CD1c-positive myeloid dendritic cell (primary cell): Measurements from ENCODE around the gene SORL1.
"Not testable (repeated sequence)": the region's sequence is repeated elsewhere in the genome, so short reads cannot be mapped to it uniquely, and the experiment has no call there.

Experiments
- DNase-seq: peaks from one replicate; pipeline ENCODE4 v3.0.0-alpha.2; 2016; ENCODE audit errors: extremely low spot score

SORL1 gene

DNA sequence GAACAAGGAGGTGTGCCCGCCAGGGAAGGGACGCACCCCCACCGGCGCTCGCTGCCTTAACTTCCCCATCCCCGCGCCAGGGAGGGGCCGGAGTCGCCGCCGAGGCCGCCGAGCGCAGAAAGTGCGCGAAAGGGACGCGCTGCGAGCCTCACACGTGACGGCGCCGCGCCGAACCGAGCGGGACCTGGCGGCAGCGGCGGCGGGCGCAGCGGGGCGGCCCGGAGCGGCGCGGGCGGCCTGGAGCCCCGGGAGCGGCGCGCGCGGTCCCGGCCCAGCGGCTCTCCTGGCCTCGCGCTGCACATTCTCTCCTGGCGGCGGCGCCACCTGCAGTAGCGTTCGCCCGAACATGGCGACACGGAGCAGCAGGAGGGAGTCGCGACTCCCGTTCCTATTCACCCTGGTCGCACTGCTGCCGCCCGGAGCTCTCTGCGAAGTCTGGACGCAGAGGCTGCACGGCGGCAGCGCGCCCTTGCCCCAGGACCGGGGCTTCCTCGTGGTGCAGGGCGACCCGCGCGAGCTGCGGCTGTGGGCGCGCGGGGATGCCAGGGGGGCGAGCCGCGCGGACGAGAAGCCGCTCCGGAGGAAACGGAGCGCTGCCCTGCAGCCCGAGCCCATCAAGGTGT, at the start of gene SORL1:
Gene SORL1 (plus strand): TSS at position 329 of the 623 bp plus-strand sequence. CDS start 18 bp downstream, at position 347.
- DNase-seq, result peak; percentile 74

DNA sequence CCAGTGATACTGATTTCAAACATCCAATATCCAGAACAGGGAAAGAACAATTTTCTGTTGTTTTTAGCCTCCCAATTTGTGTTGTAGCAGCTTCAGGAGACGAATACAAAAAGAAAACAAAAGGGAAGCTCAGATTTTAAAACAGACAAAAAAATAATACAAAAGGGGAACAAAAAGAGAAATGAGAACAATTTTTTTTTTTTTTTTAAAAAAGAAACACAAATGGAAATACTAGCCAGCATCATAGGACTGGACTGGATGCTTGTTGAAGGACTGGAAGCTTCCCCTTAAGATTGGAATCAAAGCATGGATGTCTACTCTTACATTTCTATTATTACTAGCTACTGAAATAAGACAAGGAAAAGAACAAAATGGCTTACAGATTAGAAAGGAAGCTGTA, 46.5 kb upstream of the SORL1 start:
- DNase-seq, result peak; percentile 54

DNA sequence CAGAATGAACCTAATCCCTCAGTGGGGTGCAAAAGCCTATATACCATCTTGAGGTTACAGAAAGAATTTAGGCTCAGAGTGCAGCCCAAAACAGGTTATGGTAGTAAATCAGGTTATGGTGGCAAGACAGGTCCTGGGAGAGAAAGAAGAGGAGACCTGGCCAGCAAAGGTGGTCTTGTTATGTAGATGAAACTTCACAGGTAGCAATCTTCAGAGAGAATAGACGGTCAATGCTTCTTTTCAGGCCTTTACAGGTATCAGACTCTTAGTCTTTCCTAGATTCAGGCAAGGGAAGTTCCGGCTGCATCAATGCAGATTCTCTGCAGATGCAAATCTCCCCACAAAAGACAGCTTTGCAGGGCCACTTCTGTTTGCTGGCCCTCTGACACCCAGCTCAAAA, 45.8 kb upstream of the SORL1 start:
- DNase-seq, result no peak

DNA sequence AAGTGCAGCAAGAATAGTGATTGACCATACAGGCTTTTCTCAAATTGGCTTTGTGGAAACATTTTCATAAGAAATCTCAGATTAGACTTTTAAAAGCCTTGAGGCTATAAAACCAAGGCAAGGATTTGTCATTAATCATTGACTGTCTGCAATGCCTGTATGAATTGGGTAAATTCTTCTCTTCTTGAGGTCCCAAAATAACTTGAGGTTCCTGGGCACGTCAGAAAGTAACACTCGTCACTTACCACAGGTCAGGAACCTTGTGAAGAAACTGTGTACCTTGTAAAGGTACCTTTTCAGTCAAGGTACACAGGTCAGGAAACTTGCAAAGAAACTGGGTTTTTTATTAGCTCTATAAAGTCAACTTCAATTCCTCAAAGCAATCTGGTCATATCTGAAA, 43.3 kb upstream of the SORL1 start:
- DNase-seq, result no peak

- DNase-seq, result not testable (repeated sequence)
Measured at GRCh38 chr11:121410041-121410440, 42.1 kb upstream of the SORL1 start.

- not testable (repeated sequence) for DNase-seq
Measured at GRCh38 chr11:121411330-121411729, 40.8 kb upstream of the SORL1 start.

- DNase-seq, result no peak
Measured at GRCh38 chr11:121412000-121412587, 40.0 kb upstream of the SORL1 start.

DNA sequence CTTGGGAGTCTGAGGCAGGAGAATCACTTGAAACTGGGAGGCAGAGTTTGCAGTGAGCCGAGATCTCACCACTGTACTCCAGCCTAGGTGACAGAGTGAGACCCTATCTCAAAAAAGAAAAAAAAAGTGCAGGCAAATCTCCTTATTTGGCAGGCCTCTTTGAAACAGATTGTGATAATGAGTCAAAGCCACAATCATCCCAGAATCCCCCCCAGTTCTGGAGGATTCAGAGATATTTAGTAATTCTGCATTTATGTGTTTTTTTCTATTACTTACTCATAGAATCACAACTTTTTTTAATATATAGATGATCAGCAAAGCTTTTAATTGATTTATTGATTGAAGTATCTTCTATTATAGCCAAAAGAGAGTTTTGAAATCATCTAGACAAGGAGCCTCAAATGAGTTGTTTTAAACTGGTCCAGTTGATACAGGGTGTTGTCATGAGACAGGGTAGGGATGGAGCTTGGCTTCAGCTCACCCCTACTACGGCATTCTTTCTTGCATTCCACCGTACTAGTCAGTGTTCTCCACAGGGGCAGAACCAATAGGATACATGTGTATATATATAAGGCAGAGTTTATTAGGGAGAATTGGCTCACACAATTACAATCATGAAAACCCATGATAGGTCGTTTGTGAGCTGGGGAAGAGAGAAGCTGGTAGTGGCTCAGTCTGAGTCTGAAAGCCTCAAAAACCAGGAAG, 39.3 kb upstream of the SORL1 start:
- no peak for DNase-seq

DNA sequence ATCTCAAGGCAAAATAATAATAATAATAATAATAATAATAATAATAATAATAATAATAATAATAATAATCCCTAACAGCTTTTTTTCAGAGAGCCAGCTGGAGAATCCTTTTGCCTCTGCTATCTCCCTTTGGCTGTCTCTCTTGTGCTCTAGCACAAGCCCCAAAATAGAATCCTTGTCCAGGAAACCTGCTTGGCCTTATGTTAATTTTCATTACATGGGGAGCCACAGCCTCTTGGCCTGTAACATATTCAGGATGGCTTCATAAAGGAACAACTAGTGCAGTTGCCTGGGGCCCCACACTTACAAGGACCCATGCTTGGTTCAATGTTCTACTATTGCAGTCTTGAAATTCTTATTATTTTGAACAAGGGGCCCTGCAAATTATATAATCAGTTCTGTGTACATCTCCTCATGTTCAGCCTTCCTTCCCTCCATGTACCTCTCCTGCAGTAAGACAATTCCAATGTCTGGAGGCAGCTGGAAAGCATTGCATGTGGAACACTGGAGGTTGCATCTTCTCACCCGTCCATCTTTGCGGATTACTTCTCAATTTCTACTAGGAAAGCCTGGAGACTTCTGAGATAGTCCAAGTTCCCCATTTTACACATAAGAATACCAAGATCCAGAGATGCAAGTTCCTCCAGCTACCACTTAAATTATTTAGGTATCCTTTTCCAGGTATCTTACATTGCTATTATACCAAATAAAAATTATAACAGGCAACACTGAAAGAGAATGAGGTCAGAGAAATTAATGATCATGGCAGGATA, 37.8 kb upstream of the SORL1 start:
- DNase-seq, result peak; percentile 65

DNA sequence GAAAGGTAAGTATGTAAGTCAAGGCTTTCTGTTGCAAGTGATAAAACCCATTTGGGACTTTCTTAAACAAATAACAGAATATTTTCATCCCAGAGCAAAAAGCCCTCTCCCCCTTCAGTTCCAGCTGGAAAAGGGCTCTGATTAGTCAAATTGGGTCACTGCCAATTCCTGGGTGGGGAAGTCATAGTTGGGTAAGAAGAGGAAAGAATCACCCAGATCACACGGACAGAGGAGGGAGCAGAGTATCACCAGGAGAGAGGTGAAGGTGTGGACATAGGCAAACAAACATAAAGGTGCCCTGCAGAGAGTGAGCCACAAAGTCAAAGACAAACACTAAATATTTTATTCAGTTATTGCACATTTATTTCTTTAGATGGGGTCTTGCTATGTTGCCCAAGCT, 36.3 kb upstream of the SORL1 start:
- peak; percentile 62 for DNase-seq

DNA sequence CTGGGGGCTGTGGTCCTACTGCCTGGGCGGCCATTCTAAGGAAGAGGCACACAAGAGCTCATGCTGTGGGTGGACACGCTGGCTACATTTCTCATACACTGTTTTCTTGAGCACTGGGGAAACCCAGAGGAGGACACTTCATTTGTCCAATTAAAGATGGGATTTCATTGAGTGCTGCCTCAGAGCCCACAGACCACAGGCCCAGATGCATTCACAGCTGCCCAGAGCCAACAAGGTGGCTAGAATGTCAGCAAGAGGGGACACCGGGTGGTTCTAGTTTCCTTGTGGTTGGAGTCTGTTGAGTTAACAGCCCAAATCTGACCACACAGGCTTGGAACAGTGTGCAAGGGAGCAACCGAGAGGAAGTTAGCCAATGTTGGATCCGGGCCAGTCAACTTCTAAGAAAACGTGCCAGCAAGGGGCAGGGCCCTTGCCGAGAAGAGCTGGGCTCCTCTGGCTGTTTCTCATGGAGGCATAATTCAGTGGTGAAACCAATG, 35.0 kb upstream of the SORL1 start:
- peak; percentile 96 for DNase-seq

DNA sequence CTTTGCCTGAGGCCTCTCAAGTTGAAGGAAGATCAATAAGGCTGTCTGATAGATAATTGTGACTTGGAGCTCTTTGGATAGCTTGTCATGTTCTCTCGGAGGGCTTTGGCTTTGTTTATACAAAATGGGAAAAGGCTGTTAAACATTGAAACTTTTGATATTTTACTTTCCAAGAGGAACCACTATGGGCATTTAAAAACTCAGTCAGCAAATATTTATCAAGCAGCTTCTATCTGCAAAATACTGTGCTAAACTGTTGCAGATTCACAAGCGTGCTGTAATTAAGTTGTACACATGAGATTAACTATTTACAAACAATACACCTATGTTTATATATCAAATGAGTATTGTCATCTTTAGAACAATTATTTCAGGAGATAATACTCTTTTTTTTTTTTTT, 34.5 kb upstream of the SORL1 start:
- DNase-seq, result no peak

DNA sequence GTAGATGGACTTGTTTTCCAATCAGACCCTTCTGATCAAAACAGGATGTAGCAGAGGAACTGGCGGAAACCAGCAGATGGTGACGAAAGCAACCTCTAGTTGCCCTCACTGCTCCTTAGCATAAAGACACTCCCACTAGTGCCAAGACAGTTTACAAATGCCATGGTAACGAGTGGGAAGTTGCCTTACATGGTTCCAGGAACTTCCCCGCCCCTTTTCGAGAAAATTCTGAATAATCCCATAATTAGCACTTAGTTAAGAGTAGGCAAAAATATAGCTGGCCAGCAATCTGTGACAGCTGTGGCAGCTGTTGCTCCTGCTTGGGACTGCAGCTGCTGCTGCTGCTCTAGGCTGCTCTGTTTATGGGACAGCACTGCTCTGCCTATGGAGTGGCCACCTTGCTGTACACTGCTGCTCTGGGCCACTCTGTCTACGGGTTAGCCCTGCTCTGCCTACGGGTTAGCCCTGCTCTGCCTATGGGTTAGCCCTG, 33.4 kb upstream of the SORL1 start:
- DNase-seq, result peak; percentile 97

GRCh38 chr11:121419836-121420235, 32.3 kb upstream of the SORL1 start:
- no peak for DNase-seq

DNA sequence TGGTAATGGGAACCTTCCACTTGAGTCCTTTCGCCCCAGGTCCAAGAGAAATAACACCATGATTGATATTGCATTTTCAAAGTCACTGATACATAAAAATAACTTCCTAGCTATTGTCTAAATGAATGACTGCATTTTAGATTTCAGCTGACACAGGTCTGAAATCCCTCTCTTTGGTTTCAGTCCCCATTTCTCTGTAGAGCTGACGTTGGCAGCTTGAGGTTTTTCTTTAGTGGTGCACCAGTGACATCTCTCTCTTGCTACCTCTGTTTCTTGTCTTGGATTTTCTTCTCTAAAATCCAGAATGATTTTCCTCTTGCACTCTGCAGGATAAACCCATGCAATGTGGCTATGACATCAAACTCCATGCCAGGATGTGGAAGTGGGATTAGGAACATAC, 31.7 kb upstream of the SORL1 start:
- DNase-seq, result no peak

- peak; percentile 60 for DNase-seq
Measured at GRCh38 chr11:121421149-121421901, 30.8 kb upstream of the SORL1 start.

- DNase-seq, result no peak
Measured at GRCh38 chr11:121422675-121423074, 29.4 kb upstream of the SORL1 start.

GRCh38 chr11:121425828-121426227, 26.3 kb upstream of the SORL1 start:
- DNase-seq, result no peak

GRCh38 chr11:121426476-121427399, 25.4 kb upstream of the SORL1 start:
- DNase-seq, result peak; percentile 67

- no peak for DNase-seq
Measured at GRCh38 chr11:121427400-121427744, 24.7 kb upstream of the SORL1 start.
